ENCODE data around the gene NHEJ1. TPM values are rescaled to one million over a fixed set of nuclear protein-coding genes. Genes with fewer than 3 reads are reported as not detected.

NHEJ1 gene
- total RNA-seq, 1 donor from 2014 or later: 10.8 TPM

DNA sequence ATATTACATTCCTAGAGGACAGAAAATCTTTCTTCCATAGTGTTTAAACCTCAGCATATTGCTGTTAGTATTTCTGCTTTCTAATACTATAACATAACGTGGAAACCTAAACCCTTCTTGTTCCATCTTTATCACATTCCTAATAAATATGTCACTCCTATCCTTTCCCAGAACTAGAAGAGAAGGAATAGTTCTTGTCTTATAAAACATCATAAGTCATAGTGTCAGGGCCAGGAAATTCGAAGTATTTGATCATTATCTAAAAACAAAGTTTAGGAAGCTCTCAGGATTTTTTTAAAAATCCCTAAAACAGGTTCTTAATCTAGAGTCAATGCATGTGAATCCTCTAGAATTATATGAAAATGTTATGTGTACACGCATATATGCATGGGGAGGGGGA is 2.0 kb downstream of the NHEJ1 start:
- Mint-ChIP-seq H3K27ac (ENCODE audit: unreplicated experiment) (no peak overlapping the region), H3K4me3 (ENCODE audit: unreplicated experiment) (peak overlapping the region; percentile 34), H3K27me3 (ENCODE audit: low read depth, unreplicated experiment) (peaks cover 9% of the 10 kb centered on the region), H3K4me1 (ENCODE audit: low read depth, unreplicated experiment) (peaks cover 18% of the 10 kb centered on the region), H3K9me3 (ENCODE audit: unreplicated experiment) (no peaks in the 10 kb centered on the region), H3K36me3 (ENCODE audit: low read depth, unreplicated experiment) (peaks cover 9% of the 10 kb centered on the region)
- Histone ChIP-seq H2AFZ (ENCODE audit: low read depth, low read length) (no peak overlapping the region), H4K20me1 (ENCODE audit: insufficient read depth, low read length) (no peaks in the 10 kb centered on the region), H3K9me3 (ENCODE audit: insufficient read depth, low read depth, low read length) (no peaks in the 10 kb centered on the region), H3K36me3 (ENCODE audit: insufficient read depth, low read length) (peaks cover 4% of the 10 kb centered on the region), H3K79me2 (ENCODE audit: insufficient read depth, low read length) (no peaks in the 10 kb centered on the region), H3K27me3 (ENCODE audit: insufficient read depth, low read length) (no peaks in the 10 kb centered on the region), H3K9ac (ENCODE audit: low read length) (no peak overlapping the region), H3K4me1 (ENCODE audit: insufficient read depth, low read length) (peaks cover 4% of the 10 kb centered on the region), H3K4me3 (ENCODE audit: insufficient read depth, low read depth, low read length) (no peak overlapping the region), H3K27ac (ENCODE audit: low read depth, low read length) (no peak overlapping the region), H3K4me2 (ENCODE audit: low read length) (no peak overlapping the region)
- FAIRE-seq (peak; percentile 56), DNase-seq (ENCODE audit: low read depth) (no peak)
- no peak for TF ChIP-seq EZH2 (IDR thresholded peaks at IDR 0.05; ENCODE audit: insufficient read depth, low read length)
- TF ChIP-seq, protein P1, sequence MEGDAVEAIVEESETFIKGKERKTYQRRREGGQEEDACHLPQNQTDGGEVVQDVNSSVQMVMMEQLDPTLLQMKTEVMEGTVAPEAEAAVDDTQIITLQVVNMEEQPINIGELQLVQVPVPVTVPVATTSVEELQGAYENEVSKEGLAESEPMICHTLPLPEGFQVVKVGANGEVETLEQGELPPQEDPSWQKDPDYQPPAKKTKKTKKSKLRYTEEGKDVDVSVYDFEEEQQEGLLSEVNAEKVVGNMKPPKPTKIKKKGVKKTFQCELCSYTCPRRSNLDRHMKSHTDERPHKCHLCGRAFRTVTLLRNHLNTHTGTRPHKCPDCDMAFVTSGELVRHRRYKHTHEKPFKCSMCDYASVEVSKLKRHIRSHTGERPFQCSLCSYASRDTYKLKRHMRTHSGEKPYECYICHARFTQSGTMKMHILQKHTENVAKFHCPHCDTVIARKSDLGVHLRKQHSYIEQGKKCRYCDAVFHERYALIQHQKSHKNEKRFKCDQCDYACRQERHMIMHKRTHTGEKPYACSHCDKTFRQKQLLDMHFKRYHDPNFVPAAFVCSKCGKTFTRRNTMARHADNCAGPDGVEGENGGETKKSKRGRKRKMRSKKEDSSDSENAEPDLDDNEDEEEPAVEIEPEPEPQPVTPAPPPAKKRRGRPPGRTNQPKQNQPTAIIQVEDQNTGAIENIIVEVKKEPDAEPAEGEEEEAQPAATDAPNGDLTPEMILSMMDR (IDR thresholded peaks at IDR 0.05; ENCODE audit: insufficient read depth, low read depth, low read length): no peak

DNA sequence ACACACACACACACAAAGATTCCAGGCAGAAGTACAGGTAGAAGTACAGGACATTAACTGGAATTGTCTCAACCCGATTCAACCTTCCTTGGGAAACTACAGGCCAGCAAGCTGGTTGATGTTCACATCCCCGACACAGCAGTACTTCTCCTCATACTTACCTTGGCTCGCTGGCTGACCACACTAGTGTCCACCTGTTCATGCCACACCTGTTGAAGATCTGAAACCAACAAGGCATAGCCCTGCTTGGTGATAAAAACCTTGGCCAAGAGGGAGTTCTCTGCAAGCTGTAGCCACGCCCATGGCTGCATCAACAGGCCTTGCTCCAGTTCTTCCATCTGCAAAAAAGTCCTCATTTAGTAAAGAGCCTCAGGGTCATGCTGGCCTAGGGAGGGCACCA is 2.6 kb downstream of the NHEJ1 start:
- TF ChIP-seq, protein P1 (IDR thresholded peaks at IDR 0.05; ENCODE audit: insufficient read depth, low read depth, low read length): no peak
- TF ChIP-seq EZH2 (IDR thresholded peaks at IDR 0.05; ENCODE audit: insufficient read depth, low read length): no peak

DNA sequence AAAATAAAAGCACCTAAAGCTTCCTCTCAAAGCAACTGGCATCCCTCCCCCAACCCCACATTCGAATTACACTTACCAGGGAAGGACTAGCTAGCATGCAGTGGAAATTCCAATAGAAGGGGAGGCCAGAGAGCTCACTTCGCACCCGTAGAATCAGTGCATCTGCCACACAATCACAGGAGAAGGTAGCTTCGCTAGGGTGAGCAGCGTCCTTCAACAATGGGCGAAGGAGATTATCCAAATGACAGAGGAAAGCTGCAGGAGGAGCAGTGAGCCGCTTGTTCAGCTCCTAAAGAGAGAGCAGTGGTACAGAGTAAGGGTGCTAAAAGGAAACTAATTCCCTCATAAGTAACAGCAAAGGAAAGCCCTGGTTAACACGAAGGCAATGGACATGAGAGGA is 3.2 kb downstream of the NHEJ1 start:
- Histone ChIP-seq H3K27me3 (ENCODE audit: insufficient read depth, low read length) (no peaks in the 10 kb centered on the region), H3K4me3 (ENCODE audit: insufficient read depth, low read depth, low read length) (no peak overlapping the region), H2AFZ (ENCODE audit: low read depth, low read length) (no peak overlapping the region), H3K79me2 (ENCODE audit: insufficient read depth, low read length) (no peaks in the 10 kb centered on the region), H4K20me1 (ENCODE audit: insufficient read depth, low read length) (no peaks in the 10 kb centered on the region), H3K4me2 (ENCODE audit: low read length) (no peak overlapping the region), H3K9ac (ENCODE audit: low read length) (no peak overlapping the region), H3K9me3 (ENCODE audit: insufficient read depth, low read depth, low read length) (no peaks in the 10 kb centered on the region), H3K36me3 (ENCODE audit: insufficient read depth, low read length) (peaks cover 4% of the 10 kb centered on the region), H3K4me1 (ENCODE audit: insufficient read depth, low read length) (peaks cover 4% of the 10 kb centered on the region), H3K27ac (ENCODE audit: low read depth, low read length) (no peak overlapping the region)
- no peak overlapping the region for H3K4me3 Mint-ChIP-seq (ENCODE audit: unreplicated experiment)
- DNase-seq (ENCODE audit: low read depth) (no peak), FAIRE-seq (no peak)
- H3K36me3 Mint-ChIP-seq (ENCODE audit: low read depth, unreplicated experiment): peaks cover 4% of the 10 kb centered on the region
- H3K27me3 Mint-ChIP-seq (ENCODE audit: low read depth, unreplicated experiment): peaks cover 3% of the 10 kb centered on the region
- no peaks in the 10 kb centered on the region for H3K9me3 Mint-ChIP-seq (ENCODE audit: unreplicated experiment)
- TF ChIP-seq EZH2 (IDR thresholded peaks at IDR 0.05; ENCODE audit: insufficient read depth, low read length): no peak
- TF ChIP-seq, protein P1 (IDR thresholded peaks at IDR 0.05; ENCODE audit: insufficient read depth, low read depth, low read length): no peak
- no peak overlapping the region for H3K27ac Mint-ChIP-seq (ENCODE audit: unreplicated experiment)
- peaks cover 18% of the 10 kb centered on the region for H3K4me1 Mint-ChIP-seq (ENCODE audit: low read depth, unreplicated experiment)

More for the DNA sequence above, 2.6 kb downstream of the NHEJ1 start:
- no peak overlapping the region for H2AFZ ChIP-seq (ENCODE audit: low read depth, low read length)
- H3K4me1 ChIP-seq (ENCODE audit: insufficient read depth, low read length): peaks cover 4% of the 10 kb centered on the region
- no peaks in the 10 kb centered on the region for H3K9me3 ChIP-seq (ENCODE audit: insufficient read depth, low read depth, low read length)
- no peaks in the 10 kb centered on the region for H3K79me2 ChIP-seq (ENCODE audit: insufficient read depth, low read length)
- no peaks in the 10 kb centered on the region for H3K9me3 Mint-ChIP-seq (ENCODE audit: unreplicated experiment)
- H3K36me3 ChIP-seq (ENCODE audit: insufficient read depth, low read length): peaks cover 4% of the 10 kb centered on the region
- FAIRE-seq: no peak
- H3K27ac ChIP-seq (ENCODE audit: low read depth, low read length): no peak overlapping the region
- no peak overlapping the region for H3K4me2 ChIP-seq (ENCODE audit: low read length)
- no peak overlapping the region for H3K9ac ChIP-seq (ENCODE audit: low read length)
- no peaks in the 10 kb centered on the region for H3K27me3 ChIP-seq (ENCODE audit: insufficient read depth, low read length)
- H4K20me1 ChIP-seq (ENCODE audit: insufficient read depth, low read length): no peaks in the 10 kb centered on the region
- H3K27ac Mint-ChIP-seq (ENCODE audit: unreplicated experiment): no peak overlapping the region
- H3K4me3 ChIP-seq (ENCODE audit: insufficient read depth, low read depth, low read length): no peak overlapping the region
- H3K36me3 Mint-ChIP-seq (ENCODE audit: low read depth, unreplicated experiment): peaks cover 5% of the 10 kb centered on the region
- peaks cover 7% of the 10 kb centered on the region for H3K27me3 Mint-ChIP-seq (ENCODE audit: low read depth, unreplicated experiment)
- DNase-seq (ENCODE audit: low read depth): no peak
- H3K4me3 Mint-ChIP-seq (ENCODE audit: unreplicated experiment): no peak overlapping the region
- peaks cover 18% of the 10 kb centered on the region for H3K4me1 Mint-ChIP-seq (ENCODE audit: low read depth, unreplicated experiment)
